Central memory CD4-positive, alpha-beta T cell (primary cell): ENCODE measurements around the gene KCNRG.
"Not testable (repeated sequence)": the region's sequence is repeated elsewhere in the genome, so short reads cannot be mapped to it uniquely, and the experiment has no call there.

ENCODE experiments used
- DNase-seq: peaks from one replicate; pipeline ENCODE4 v3.0.0; 2022

The KCNRG gene

GRCh38 chr13:50012396-50013169 is 2.7 kb upstream of the KCNRG start:
- no peak for DNase-seq

- DNase-seq = no peak
These were observed 858 bp upstream of the KCNRG start for GRCh38 chr13:50014386-50014785.

GRCh38 chr13:50015750-50016149 is 506 bp downstream of the KCNRG start:
- no peak for DNase-seq

- no peak for DNase-seq
These were observed 1.2 kb downstream of the KCNRG start for GRCh38 chr13:50016444-50016843.

- no peak for DNase-seq
These were observed 2.6 kb downstream of the KCNRG start for GRCh38 chr13:50017819-50018218.

- DNase-seq = no peak
These were observed 10.2 kb downstream of the KCNRG start for GRCh38 chr13:50025436-50025835.

- DNase-seq = no peak
These were observed 11.7 kb downstream of the KCNRG start for GRCh38 chr13:50026788-50027473.

- no peak for DNase-seq
These were observed 15.1 kb downstream of the KCNRG start for GRCh38 chr13:50030315-50030714.

GRCh38 chr13:50033725-50034124 is 18.5 kb downstream of the KCNRG start:
- no peak for DNase-seq

GRCh38 chr13:50037788-50038187 is 22.5 kb downstream of the KCNRG start:
- DNase-seq = no peak

GRCh38 chr13:50038266-50038665 is 23.0 kb downstream of the KCNRG start:
- DNase-seq = no peak

- DNase-seq = no peak
These were observed 37.2 kb downstream of the KCNRG start for GRCh38 chr13:50052478-50052877.

GRCh38 chr13:50053844-50054243 is 38.6 kb downstream of the KCNRG start:
- DNase-seq = no peak

- DNase-seq = no peak
These were observed 40.2 kb downstream of the KCNRG start for GRCh38 chr13:50055454-50055853.

- no peak for DNase-seq
These were observed 45.5 kb downstream of the KCNRG start for GRCh38 chr13:50060718-50061117.

GRCh38 chr13:50062336-50062735 is 47.1 kb downstream of the KCNRG start:
- DNase-seq = not testable (repeated sequence)

- DNase-seq = no peak
These were observed 50.5 kb downstream of the KCNRG start for GRCh38 chr13:50065712-50066111.

GRCh38 chr13:50068508-50068907 is 53.3 kb downstream of the KCNRG start:
- DNase-seq = no peak

GRCh38 chr13:50069261-50069660 is 54.0 kb downstream of the KCNRG start:
- DNase-seq = no peak

GRCh38 chr13:50070186-50070585 is 54.9 kb downstream of the KCNRG start:
- DNase-seq = no peak
